Stromal cell of bone marrow (primary cell): ENCODE data around the gene HOXB3.

Experiments used
- DNase-seq: peaks from one replicate; pipeline ENCODE4 v3.0.0-alpha.2; 2012; ENCODE audit warnings: low read depth

Gene HOXB3

GRCh38 chr17:48612456-48612853 lies 22.4 kb upstream of the HOXB3 start:
- no peak for DNase-seq

GRCh38 chr17:48611681-48612455 lies 21.8 kb upstream of the HOXB3 start:
- DNase-seq = no peak

GRCh38 chr17:48611213-48611612 lies 21.2 kb upstream of the HOXB3 start:
- DNase-seq = no peak

DNA sequence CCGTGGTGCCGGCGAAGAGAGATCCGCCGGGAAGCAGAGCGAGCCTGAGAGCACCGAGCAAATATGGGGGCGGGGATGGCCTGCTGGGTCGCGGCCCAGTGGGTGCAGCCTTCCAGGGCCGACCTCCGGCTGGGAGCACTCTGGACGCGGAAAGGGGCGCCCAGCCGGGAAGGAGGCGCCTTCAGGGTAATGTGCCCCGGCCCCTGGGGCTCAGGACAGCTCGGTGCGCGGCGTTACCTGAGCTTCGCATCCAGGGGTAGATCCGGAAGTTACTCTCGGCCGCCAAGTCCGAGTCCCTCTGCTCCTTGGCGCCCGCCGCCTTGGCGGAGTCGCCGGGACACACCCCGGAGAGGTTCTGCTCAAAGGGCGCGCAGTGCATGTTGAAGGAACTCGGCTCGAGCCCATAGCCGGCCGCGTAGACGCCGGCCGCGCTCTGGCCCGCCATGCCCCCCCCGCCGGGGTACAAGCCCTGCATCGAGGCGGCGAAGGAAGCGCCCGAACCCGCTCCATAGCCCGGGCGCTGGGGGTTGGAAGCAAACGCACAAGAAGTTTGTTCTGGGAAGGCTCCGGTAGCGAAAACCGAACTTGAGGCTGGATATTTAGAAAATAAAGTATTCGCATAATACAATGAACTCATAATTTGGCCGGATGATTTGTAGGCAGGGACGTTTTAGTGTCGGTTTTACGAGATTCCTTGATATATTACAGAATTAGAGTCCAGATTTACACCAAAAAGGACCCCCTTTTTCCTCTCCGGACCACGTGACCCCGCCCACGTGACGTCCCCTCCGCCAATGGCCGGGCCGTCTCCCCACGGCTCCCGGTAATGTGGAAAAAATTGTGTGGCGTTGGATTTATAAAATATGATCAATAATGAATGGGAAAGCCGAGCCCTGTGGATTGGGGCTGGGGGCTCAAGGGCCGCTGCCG lies 20.5 kb upstream of the HOXB3 start, which contains the start of gene HOXB7:
TSS of gene HOXB7 (minus strand) at position 736 of the 930 bp plus-strand sequence. CDS start at position 637, 99 bp downstream.
- DNase-seq = no peak

DNA sequence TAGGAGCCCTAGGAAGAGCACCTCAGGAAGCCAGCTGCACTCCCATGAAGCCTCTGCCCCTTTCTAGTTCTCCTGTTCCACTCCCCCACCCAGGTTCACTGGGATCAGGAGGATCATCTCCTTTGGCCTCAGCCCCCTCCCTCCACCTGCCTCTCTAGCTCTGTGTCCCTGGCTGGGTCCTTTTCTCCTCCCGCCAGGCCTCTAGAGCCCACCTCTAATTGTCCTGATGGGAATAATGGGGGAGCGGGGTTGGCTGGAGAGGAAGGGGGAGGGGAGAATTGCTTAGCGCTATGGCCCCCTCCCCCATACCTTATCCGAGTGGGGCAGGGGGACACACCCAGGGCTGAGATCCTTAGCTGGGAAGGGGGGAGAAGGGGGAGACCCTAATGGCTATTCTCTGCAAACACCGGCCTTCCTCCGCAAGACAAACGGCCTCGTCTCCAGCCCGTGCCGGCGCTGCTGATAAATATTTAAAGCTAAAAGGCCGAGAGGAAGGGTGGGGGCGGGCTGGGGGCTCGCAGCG lies 19.8 kb upstream of the HOXB3 start:
- no peak for DNase-seq

DNA sequence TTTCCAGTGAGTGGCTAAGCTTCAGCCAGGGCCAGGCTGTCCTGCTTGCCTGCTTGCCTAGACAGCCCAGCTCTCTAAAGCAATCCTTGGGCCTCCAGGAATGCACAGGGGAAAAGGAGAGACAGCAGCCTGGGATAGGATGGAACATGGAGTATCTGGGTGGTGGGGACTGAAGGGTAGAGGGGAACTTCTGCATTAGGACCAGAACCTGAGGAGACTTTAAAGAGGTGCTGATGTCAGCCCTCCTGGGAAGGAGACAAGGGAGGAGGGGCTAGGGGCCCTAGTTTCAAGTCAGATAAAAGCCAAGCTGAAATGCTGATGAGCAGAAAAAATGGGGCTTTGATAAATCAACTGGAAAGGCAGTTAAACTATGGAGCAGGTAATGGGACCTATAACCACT lies 19.0 kb upstream of the HOXB3 start:
- no peak for DNase-seq

DNA sequence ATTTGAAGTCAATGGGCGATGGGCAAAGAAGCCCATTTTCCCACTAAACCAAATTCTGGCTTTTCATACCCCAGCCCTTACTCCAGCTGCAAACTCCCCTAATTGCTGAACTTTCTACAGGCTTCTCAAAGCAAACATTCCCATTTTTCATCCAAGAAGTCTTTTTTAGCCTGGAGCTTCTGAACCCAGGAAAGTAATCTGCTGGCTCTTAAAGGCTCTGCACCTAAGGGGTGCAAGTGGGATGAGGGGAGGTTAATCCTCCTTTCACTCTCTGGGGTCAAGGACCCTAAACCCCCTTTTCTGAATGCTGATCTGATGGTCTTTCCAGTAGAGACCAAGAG lies 18.4 kb upstream of the HOXB3 start:
- no peak for DNase-seq

DNA sequence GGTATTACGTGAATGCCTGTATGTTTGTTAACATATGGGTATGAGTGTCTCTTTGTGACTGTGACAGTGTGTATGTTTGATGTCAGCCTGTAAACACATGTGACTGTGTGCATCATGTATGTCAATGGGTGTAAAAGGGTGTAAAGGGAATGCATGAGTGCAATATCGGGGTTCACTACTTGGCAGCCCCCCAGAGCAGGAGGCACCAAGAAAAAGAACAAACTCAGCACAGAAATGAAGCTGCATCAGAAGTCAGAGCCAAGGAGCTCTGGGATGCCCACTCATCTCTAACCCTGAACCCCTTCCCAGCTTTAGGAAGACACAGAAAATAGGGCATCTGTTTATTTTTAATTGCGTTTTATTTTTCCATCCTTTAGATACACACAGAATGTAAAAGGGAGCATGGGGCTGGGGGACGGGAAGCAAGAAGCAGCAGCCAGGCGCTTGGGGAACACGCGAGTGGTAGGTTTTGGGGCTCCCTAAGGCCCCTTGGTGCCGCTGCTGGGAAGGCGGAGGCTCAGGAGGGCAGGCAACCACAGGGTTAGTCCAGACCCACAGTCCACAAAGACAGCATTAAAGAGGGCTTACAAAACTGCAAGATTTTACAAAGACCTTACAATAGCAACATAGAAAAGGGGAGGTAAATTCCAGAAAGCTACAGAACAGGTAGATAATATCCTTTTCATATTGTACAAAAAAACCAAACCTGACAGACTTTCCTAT lies 17.0 kb upstream of the HOXB3 start:
- no peak for DNase-seq

- no peak for DNase-seq
These were observed 16.2 kb upstream of the HOXB3 start for GRCh38 chr17:48605991-48606891.

DNA sequence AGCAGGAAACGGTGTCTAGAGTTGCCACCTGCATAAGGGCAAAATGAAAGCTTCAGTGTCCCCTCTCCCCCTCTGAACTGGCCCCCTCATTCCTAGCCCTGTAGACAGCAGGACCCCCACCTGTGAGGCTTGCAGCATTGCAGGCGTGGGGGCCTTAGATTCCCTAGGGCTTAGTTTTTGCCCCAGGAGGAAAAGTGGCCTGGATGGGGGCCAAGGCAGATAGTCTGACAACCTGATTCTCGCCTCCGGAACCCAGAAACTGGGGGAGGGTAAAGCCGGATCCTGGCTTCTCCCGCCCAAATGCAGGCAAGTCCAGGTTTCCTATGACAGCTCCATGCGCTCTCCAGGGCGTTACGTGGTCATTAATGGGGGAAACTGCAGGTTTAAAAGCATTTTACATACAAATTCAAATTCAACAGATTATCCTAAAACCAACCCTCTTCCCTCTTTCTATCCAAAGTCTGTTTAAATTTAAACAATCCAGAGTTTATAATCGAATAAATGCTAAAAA lies 15.4 kb upstream of the HOXB3 start:
- DNase-seq = no peak

GRCh38 chr17:48604770-48605329 lies 14.8 kb upstream of the HOXB3 start, which contains the start of gene HOXB6:
HOXB6 (minus strand) TSS chr17:48604986; CDS start chr17:48598150, 6,836 bp downstream.
- no peak for DNase-seq

GRCh38 chr17:48603959-48604769 lies 14.1 kb upstream of the HOXB3 start:
- DNase-seq = no peak

DNA sequence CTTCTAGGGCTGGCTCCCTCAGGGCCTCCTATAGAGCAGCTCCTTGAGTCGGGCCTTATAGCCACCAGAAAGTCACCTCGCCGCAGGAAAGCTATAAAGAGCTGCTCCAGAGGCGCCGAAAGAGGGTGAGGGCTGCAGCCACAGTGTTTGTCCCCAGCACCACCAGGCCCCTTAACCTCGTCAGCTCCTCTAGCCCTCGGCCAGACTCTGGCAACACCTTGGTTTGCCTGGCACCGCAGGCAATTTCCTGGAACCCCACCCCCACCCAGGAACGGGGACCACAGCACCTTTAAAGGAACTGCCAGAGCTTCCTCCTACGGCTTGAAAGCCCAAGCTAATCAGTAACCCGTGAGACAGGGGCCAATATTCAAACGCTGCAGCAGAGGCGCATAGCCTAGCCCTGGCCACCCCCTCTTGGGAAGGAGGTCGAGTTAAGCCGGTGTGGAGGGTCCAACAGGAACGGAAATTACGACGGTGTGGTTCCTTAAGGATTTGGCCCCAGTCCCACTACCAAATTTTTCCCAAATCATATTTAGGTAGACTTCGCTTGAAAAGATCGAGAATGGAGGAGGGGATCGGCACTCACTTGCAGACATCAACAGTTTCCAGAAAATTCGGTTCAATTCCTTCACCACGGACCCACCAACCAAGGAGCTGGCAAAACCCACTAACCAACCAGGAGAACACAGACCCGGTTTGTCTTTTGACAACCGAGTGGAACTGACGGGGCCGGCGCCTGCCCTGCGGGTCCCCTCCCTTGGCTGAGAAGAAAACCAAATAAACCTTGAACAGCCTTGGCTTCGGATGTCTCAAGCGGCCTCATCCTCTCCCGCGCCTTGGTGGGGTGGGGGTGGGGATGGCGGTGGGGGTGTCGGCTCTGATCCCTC lies 11.7 kb upstream of the HOXB3 start:
- no peak for DNase-seq

- DNase-seq = no peak
These were observed 11.1 kb upstream of the HOXB3 start for GRCh38 chr17:48601207-48601538.

- DNase-seq = no peak
These were observed 10.4 kb upstream of the HOXB3 start for GRCh38 chr17:48600244-48601098.

- no peak for DNase-seq
These were observed 9.3 kb upstream of the HOXB3 start for GRCh38 chr17:48599354-48599753.

GRCh38 chr17:48598736-48599135 lies 8.7 kb upstream of the HOXB3 start:
- DNase-seq = no peak
